Measurements from ENCODE around the gene SLC30A4.

DNA sequence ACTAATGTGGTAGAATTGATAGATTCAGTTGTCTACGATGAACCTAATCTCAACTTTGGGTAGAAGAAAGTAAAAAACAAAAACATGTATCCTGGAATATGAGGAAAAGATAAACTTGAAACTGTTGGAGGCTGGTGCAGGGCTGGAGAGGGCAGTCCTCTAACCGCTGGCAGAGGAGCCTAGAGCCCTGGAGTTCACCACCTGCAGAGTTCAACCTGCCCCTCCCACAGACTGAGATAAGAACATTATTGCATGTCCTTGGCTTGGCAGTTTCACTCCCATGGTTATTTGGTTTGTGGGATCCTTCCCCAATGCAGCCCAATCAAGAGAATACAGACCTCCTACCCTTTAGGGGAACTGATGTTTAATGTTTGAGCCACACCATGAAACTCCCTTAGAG lies 91.0 kb downstream of the SLC30A4 start:
- no peak for TF ChIP-seq EZH2 (IDR thresholded peaks at IDR 0.05; ENCODE audit: insufficient read depth, poor library complexity, severe bottlenecking)
- TF ChIP-seq EZH2phosphoT487 (IDR thresholded peaks at IDR 0.05; ENCODE audit: insufficient read depth, low read depth) = no peak
